ENCODE measurements around the gene PDP2.

Gene PDP2, protein sequence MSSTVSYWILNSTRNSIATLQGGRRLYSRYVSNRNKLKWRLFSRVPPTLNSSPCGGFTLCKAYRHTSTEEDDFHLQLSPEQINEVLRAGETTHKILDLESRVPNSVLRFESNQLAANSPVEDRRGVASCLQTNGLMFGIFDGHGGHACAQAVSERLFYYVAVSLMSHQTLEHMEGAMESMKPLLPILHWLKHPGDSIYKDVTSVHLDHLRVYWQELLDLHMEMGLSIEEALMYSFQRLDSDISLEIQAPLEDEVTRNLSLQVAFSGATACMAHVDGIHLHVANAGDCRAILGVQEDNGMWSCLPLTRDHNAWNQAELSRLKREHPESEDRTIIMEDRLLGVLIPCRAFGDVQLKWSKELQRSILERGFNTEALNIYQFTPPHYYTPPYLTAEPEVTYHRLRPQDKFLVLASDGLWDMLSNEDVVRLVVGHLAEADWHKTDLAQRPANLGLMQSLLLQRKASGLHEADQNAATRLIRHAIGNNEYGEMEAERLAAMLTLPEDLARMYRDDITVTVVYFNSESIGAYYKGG

DNA sequence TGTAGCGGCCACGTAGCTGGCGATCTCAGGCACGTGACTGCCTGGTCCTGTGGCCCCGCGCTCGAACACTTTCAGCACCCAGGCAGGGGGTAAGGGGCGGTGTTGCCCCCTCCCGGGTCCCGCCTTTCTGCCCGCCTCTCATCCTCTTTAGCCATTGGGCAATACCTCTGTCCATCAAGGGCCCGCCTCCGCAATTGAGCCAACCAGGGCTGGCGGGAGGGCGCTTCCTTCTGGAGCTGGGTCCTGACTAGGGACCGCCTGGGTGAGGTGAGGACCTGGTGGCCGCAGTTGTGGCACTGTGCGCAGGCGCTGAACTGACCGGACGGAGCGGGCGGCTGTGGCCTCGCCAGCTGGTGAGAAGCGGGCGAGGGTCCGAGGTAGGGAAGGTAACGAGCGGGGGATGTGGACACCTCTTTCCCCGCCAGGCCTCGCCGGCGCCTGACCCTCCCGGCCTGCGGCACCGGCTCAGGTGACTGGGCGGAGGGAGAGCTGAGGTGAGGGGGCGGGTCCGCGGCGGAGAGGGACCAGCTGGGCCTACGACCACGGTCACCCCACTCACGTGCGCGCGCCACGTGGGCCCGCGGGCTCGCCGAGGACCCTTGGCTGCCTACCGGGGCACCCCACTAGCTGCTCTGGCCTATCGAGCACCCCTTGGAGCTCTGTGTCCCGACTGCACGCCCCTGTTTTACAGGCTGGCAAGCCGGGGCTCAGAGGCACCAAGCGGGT lies at the start of gene PDP2:
Gene PDP2, plus strand, starts transcription at position 228 of the 726 bp plus-strand sequence. CDS start 3,770 bp downstream, outside the sequence.
- Histone ChIP-seq H3K79me2 (ENCODE audit: control insufficient read depth, low read length) (peaks cover 24% of the 10 kb centered on the region), H3K27me3 (ENCODE audit: control insufficient read depth, low read length) (no peaks in the 10 kb centered on the region), H3K36me3 (ENCODE audit: control insufficient read depth, low read length) (peaks cover 13% of the 10 kb centered on the region), H3K9me2 (replicated peaks; ENCODE audit: control insufficient read depth, low read length) (no peaks in the 10 kb centered on the region), H3K27ac (ENCODE audit: low read depth, low read length) (no peak within 1 kb of the TSS), H3K4me2 (ENCODE audit: low read length) (peak within 1 kb of the TSS; percentile 81), H4K20me1 (ENCODE audit: control insufficient read depth, insufficient read depth, low read depth, low read length) (no peaks in the 10 kb centered on the region), H3K4me1 (ENCODE audit: control insufficient read depth, low read length) (peaks cover 38% of the 10 kb centered on the region), H3K4me3 (ENCODE audit: low read length) (peak within 1 kb of the TSS; percentile 88), H3K9me3 (ENCODE audit: control insufficient read depth, insufficient read depth, low read length) (no peaks in the 10 kb centered on the region), H3F3A (ENCODE audit: control insufficient read depth, insufficient read depth) (no peaks in the 10 kb centered on the region; the same call in 1 of the 2 replicates)
- no peak for TF ChIP-seq EZH2phosphoT487 (IDR thresholded peaks at IDR 0.05; ENCODE audit: borderline replicate concordance, low read length)
- TF ChIP-seq, protein P1, sequence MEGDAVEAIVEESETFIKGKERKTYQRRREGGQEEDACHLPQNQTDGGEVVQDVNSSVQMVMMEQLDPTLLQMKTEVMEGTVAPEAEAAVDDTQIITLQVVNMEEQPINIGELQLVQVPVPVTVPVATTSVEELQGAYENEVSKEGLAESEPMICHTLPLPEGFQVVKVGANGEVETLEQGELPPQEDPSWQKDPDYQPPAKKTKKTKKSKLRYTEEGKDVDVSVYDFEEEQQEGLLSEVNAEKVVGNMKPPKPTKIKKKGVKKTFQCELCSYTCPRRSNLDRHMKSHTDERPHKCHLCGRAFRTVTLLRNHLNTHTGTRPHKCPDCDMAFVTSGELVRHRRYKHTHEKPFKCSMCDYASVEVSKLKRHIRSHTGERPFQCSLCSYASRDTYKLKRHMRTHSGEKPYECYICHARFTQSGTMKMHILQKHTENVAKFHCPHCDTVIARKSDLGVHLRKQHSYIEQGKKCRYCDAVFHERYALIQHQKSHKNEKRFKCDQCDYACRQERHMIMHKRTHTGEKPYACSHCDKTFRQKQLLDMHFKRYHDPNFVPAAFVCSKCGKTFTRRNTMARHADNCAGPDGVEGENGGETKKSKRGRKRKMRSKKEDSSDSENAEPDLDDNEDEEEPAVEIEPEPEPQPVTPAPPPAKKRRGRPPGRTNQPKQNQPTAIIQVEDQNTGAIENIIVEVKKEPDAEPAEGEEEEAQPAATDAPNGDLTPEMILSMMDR (IDR thresholded peaks at IDR 0.05; ENCODE audit: low read depth, low read length, poor library complexity, severe bottlenecking): no peak

DNA sequence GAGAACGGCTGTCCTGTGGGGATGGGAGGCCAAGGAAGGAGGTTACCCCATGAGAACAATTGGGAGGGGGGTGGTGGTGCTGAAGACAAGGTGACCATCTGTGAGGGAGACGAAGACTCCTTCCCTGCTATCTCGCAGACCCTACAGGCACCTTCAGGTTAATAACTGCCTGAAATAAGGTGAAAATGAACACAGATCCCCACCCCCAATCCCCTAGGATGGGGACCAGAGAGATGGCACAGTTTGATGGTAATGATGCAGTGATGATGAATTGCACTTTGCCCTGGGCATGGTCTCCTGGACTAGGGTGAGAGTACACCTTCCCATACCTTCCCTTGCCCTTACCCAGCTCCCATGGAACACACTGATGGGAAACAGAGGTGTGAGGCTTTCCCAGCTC lies 48.1 kb upstream of the PDP2 start:
- H3K9me2 ChIP-seq (replicated peaks; ENCODE audit: control insufficient read depth, low read length): no peaks in the 10 kb centered on the region
- H3K4me2 ChIP-seq (ENCODE audit: low read length): no peak overlapping the region
- no peak for TF ChIP-seq EZH2phosphoT487 (IDR thresholded peaks at IDR 0.05; ENCODE audit: borderline replicate concordance, low read length)
- TF ChIP-seq, protein P1 (IDR thresholded peaks at IDR 0.05; ENCODE audit: low read depth, low read length, poor library complexity, severe bottlenecking): no peak
- H3K27me3 ChIP-seq (ENCODE audit: control insufficient read depth, low read length): no peaks in the 10 kb centered on the region; the same call in 1 of the 2 replicates
- H3K27ac ChIP-seq (ENCODE audit: low read depth, low read length): no peak overlapping the region
- peaks cover 10% of the 10 kb centered on the region; the same call in 1 of the 2 replicates for H4K20me1 ChIP-seq (ENCODE audit: control insufficient read depth, insufficient read depth, low read depth, low read length)
- H3K4me1 ChIP-seq (ENCODE audit: control insufficient read depth, low read length): peaks cover 20% of the 10 kb centered on the region
- H3K79me2 ChIP-seq (ENCODE audit: control insufficient read depth, low read length): peaks cover 35% of the 10 kb centered on the region
- H3K4me3 ChIP-seq (ENCODE audit: low read length): no peak overlapping the region
- peaks cover 23% of the 10 kb centered on the region for H3K36me3 ChIP-seq (ENCODE audit: control insufficient read depth, low read length)
- no peaks in the 10 kb centered on the region for H3K9me3 ChIP-seq (ENCODE audit: control insufficient read depth, insufficient read depth, low read length)
- H3F3A ChIP-seq (ENCODE audit: control insufficient read depth, insufficient read depth): peaks cover 4% of the 10 kb centered on the region; the same call in 1 of the 2 replicates

DNA sequence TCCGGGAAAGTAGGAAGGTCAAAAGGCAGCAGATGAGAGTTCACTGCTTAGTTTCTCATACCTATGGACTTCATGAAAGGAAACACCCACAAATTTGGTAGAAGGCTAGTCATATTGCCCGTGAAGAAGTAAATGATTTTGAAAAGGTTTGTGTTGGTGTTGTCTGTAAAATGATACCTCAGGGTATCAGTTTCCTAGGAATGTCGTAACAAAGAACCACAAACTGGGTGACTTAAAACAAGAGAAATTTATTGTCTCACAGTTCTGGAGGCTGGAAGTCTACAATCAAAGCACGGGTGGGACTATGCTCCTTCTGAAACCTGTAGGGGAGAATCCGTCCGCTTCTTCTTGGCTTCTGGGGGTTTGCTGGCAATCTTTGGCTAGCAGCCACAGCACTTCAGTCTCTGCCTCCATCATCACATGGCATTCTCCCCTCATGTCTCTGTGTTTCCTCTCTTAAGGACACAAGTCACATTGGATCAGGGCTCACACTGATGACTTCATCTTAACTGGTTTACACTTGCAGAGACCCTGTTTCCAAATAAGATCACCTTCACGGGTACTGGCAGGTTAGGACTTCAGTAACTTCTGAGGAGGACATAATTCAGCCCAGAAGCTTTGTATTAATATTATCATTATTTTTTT lies 47.5 kb upstream of the PDP2 start:
- Histone ChIP-seq H4K20me1 (ENCODE audit: control insufficient read depth, insufficient read depth, low read depth, low read length) (peaks cover 10% of the 10 kb centered on the region; the same call in 1 of the 2 replicates), H3K27ac (ENCODE audit: low read depth, low read length) (no peak overlapping the region), H3K4me2 (ENCODE audit: low read length) (no peak overlapping the region), H3K27me3 (ENCODE audit: control insufficient read depth, low read length) (no peaks in the 10 kb centered on the region; the same call in 1 of the 2 replicates), H3F3A (ENCODE audit: control insufficient read depth, insufficient read depth) (peaks cover 4% of the 10 kb centered on the region; the same call in 1 of the 2 replicates), H3K79me2 (ENCODE audit: control insufficient read depth, low read length) (peaks cover 29% of the 10 kb centered on the region), H3K4me1 (ENCODE audit: control insufficient read depth, low read length) (peaks cover 20% of the 10 kb centered on the region), H3K9me2 (replicated peaks; ENCODE audit: control insufficient read depth, low read length) (no peaks in the 10 kb centered on the region), H3K4me3 (ENCODE audit: low read length) (no peak overlapping the region), H3K9me3 (ENCODE audit: control insufficient read depth, insufficient read depth, low read length) (no peaks in the 10 kb centered on the region), H3K36me3 (ENCODE audit: control insufficient read depth, low read length) (peaks cover 20% of the 10 kb centered on the region)
- TF ChIP-seq, protein P1 (IDR thresholded peaks at IDR 0.05; ENCODE audit: low read depth, low read length, poor library complexity, severe bottlenecking): no peak
- TF ChIP-seq EZH2phosphoT487 (IDR thresholded peaks at IDR 0.05; ENCODE audit: borderline replicate concordance, low read length): no peak
